ENCODE measurements around the gene STK39.

GRCh38 chr2:167972020-167972419 lies 275.4 kb downstream of the STK39 start:
- TF ChIP-seq EZH2 (IDR thresholded peaks at IDR 0.05; ENCODE audit: borderline replicate concordance, insufficient read depth, low read depth, low read length, poor library complexity, severe bottlenecking) (no peak), CTCF (IDR thresholded peaks at IDR 0.05) (no peak)

Measured in B cell (primary cell).